Prostate gland (tissue), 2 donors: ENCODE results near the gene TAX1BP3.

ENCODE experiments used
- POLR2A ChIP-seq: fragments of 450-650 bp; IDR thresholded peaks from one replicate; pipeline ENCODE4 v1.6.1; 2016; ENCODE audit warnings: antibody characterized with exemption, mild to moderate bottlenecking
- POLR2AphosphoS5 ChIP-seq: sonication (generic); formaldehyde crosslinking; IDR thresholded peaks from one replicate; pipeline ENCODE4 v1.6.1; 2017; ENCODE audit warnings: antibody characterized with exemption
- TF ChIP-seq, protein P1 (sequence below), 4 experiments: fragments of 200-600 bp in 2 of 4; fragments of 450-650 bp in 2 of 4; sonication (generic) in 2 of 4; IDR thresholded peaks; 1 replicate in 3 of 4; 2 replicates in 1 of 4; pipeline ENCODE4 v1.5.1; 2016 to 2019; ENCODE audit warnings: antibody characterized with exemption in 4 of 4, mild to moderate bottlenecking in 2 of 4, moderate library complexity in 2 of 4

DNA sequence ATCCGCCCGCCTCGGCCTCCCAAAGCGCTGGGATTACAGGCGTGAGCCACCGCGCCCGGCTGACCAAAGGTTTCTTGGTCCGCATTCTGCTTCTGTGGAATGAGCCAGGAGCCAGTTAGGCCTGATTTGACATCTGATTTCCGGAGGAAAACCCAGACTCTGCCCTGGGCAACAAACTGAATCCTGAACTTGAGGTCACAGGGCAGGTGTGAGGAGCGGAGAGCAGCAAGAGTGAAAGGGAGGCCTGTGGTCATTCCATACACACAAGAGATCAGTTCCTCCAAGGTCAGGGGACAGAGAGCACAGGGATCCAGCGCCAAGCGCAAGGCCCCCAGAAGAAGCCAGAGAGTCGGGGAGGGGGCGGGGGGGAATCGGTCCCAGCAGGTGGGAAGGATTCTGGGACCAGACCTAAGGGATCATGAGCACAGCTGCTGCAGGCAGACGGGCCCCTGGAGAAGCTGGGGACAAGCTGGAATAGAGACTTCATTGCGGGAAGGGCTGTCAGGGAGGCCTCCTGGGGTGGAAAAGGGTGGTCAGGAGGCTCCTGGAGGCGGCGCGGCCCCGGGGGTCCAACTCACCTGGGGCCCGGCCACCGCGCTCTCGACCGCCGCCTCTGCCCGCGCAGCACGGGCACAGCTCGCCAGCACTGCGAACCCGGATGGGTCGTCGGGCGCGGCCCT, 32.8 kb downstream of the TAX1BP3 start:
- no peak for TF ChIP-seq POLR2A
- TF ChIP-seq, protein P1, sequence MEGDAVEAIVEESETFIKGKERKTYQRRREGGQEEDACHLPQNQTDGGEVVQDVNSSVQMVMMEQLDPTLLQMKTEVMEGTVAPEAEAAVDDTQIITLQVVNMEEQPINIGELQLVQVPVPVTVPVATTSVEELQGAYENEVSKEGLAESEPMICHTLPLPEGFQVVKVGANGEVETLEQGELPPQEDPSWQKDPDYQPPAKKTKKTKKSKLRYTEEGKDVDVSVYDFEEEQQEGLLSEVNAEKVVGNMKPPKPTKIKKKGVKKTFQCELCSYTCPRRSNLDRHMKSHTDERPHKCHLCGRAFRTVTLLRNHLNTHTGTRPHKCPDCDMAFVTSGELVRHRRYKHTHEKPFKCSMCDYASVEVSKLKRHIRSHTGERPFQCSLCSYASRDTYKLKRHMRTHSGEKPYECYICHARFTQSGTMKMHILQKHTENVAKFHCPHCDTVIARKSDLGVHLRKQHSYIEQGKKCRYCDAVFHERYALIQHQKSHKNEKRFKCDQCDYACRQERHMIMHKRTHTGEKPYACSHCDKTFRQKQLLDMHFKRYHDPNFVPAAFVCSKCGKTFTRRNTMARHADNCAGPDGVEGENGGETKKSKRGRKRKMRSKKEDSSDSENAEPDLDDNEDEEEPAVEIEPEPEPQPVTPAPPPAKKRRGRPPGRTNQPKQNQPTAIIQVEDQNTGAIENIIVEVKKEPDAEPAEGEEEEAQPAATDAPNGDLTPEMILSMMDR (IDR thresholded peaks at IDR 0.05) = no peak
- no peak for TF ChIP-seq POLR2AphosphoS5
